Epithelial cell of proximal tubule (primary cell): ENCODE data around the gene SC5D. TPM values are rescaled to one million over a fixed set of nuclear protein-coding genes. Genes with fewer than 3 reads are reported as not detected.

Experiments
- DNase-seq: peaks from one replicate; pipeline ENCODE4 v3.0.0-alpha.2; 2011; ENCODE audit warnings: low read depth
- H3K4me3 ChIP-seq: 2 replicates; pipeline ENCODE4 v1.5.1; 2011; ENCODE audit warnings: low read depth, mild to moderate bottlenecking, low read length
- CTCF ChIP-seq: conservative IDR thresholded peaks from 2 replicates; pipeline ENCODE4 v1.5.1; 2012; ENCODE audit warnings: low read depth, mild to moderate bottlenecking, low read length
- total RNA-seq: library from RNA; depleted of rRNA; stranded (reverse); fragments of >200 nt; gene quantifications from 2 replicates; pipeline ENCODE4 v1.2.3, GENCODE V29; 2015

Gene SC5D
- total RNA-seq, 1 donor from 2014 or later = 20.8 TPM

GRCh38 chr11:121352251-121352891 is 59.8 kb downstream of the SC5D start:
- DNase-seq = no peak
- TF ChIP-seq CTCF = no peak
- no peak overlapping the region for H3K4me3 ChIP-seq

DNA sequence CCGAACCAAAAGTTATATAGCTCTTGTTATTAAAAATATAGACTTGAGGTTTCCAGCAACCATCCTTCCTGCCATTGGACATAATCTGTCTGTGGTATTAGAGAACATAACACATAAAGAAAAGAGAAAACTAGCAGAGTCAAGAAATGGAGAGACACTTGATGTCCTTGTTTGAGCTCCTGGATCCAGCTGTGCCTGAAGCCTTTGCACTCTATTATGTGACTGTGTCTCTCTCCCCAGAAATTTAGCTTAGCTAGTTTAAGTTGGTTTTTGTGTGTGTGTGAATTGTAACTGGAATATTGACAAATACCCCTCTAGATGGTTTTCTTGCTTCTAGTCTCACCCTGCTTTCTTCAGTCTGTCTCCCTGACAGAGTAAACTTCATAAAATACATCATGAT is 61.6 kb downstream of the SC5D start:
- H3K4me3 ChIP-seq = no peak overlapping the region
- TF ChIP-seq CTCF = no peak
- DNase-seq = no peak

DNA sequence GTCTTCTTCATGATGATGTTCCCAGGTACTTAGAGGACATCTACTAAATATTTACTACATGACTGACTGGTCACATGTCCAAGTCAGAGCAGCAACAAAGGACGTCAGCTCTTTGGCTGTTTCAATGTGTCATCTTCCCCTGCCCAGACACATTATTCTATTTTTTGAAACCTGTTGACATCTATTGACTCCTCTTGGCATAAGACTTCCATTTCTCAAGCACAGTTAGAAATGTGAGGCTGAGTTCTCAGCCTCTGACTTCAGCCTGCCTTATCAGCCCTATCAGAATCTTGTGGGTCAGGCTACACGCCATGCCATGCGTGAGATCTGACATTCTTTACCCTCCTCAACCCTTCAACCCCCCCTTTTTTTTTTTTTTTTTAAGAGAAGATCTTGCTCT is 63.8 kb downstream of the SC5D start:
- no peak for TF ChIP-seq CTCF
- H3K4me3 ChIP-seq = no peak overlapping the region
- no peak for DNase-seq

Other genes starting within 250 kb of the SC5D start
- gene TECTA, start 191.5 kb upstream of the SC5D start, total RNA-seq = 0.22 and 0.23 TPM in 2 replicates
- gene SORL1, start 159.5 kb downstream of the SC5D start, total RNA-seq = 1.5 and 7.8 TPM in 2 replicates